Fibroblast of lung (primary cell): ENCODE data around the gene MAP1A. TPM values are rescaled to one million over a fixed set of nuclear protein-coding genes. Genes with fewer than 3 reads are reported as not detected.

ENCODE experiments used
- DNase-seq, 2 donors: peaks; one replicate each; pipeline versions ENCODE4 v3.0.0 to v3.0.0-alpha.2; 2010; ENCODE audit warnings: low read depth in 2 of 2
- H2AFZ ChIP-seq: 2 replicates; pipeline ENCODE4 v1.5.1; 2012; ENCODE audit warnings: low read length, control low read depth, inconsistent platforms
- H3K27ac ChIP-seq: 2 replicates; pipeline ENCODE4 v1.5.1; 2011; ENCODE audit warnings: low read length, control low read depth; ENCODE audit not compliant: insufficient read depth
- H3K27me3 ChIP-seq: 2 replicates; pipeline ENCODE4 v1.5.1; 2011; ENCODE audit warnings: mild to moderate bottlenecking, low read length; ENCODE audit not compliant: control insufficient read depth, insufficient read depth
- H3K36me3 ChIP-seq: 2 replicates; pipeline ENCODE4 v1.5.1; 2011; ENCODE audit warnings: low read length; ENCODE audit not compliant: control insufficient read depth, insufficient read depth
- H3K4me1 ChIP-seq: 2 replicates; pipeline ENCODE4 v1.5.1; 2011; ENCODE audit warnings: low read length; ENCODE audit not compliant: control insufficient read depth, insufficient read depth; ENCODE audit errors: extremely low read depth
- H3K4me2 ChIP-seq: 2 replicates; pipeline ENCODE4 v1.5.1; 2011; ENCODE audit warnings: low read length, control low read depth; ENCODE audit not compliant: insufficient read depth; ENCODE audit errors: extremely low read depth
- H3K4me3 ChIP-seq, 4 experiments: fragments of 200-600 bp in 1 of 4; sonication (generic) in 1 of 4; replicated peaks in 1 of 4; 2 replicates each; pipeline ENCODE4 v1.5.1; 2011 to 2016; ENCODE audit warnings: low read length in 4 of 4, low read depth in 3 of 4, mild to moderate bottlenecking in 3 of 4, control low read depth in 2 of 4, inconsistent platforms in 1 of 4, mixed read lengths in 1 of 4; ENCODE audit not compliant: insufficient read depth in 1 of 4; ENCODE audit errors: control extremely low read depth in 1 of 4
- H3K79me2 ChIP-seq: 2 replicates; pipeline ENCODE4 v1.5.1; 2012; ENCODE audit warnings: mild to moderate bottlenecking, low read length, inconsistent platforms; ENCODE audit not compliant: control insufficient read depth, insufficient read depth
- H3K9ac ChIP-seq: 2 replicates; pipeline ENCODE4 v1.5.1; 2011; ENCODE audit warnings: mild to moderate bottlenecking, low read length, control low read depth; ENCODE audit not compliant: insufficient read depth
- H3K9me3 ChIP-seq: 2 replicates; pipeline ENCODE4 v1.5.1; 2012; ENCODE audit warnings: low read depth, low read length; ENCODE audit not compliant: control insufficient read depth, insufficient read depth
- H4K20me1 ChIP-seq: 2 replicates; pipeline ENCODE4 v1.5.1; 2011; ENCODE audit warnings: low read length; ENCODE audit not compliant: control insufficient read depth, insufficient read depth; ENCODE audit errors: extremely low read depth
- EZH2 ChIP-seq: IDR thresholded peaks from 2 replicates; pipeline ENCODE4 v1.5.1; 2012; ENCODE audit warnings: low read length, control low read depth, mild to moderate bottlenecking; ENCODE audit errors: missing control alignments
- polyA plus RNA-seq, 2 donors: library from polyadenylated mRNA; depleted of rRNA in 1 of 2; stranded (reverse) in 1 of 2; unstranded in 1 of 2; fragments of >200 nt; gene quantifications; 2 replicates each; pipeline ENCODE4 v1.2.1, GENCODE V29; 2011 to 2012; ENCODE audit warnings: missing spikeins in 1 of 2
- total RNA-seq: library from RNA; depleted of rRNA; stranded (reverse); fragments of >200 nt; gene quantifications from 2 replicates; pipeline ENCODE4 v1.2.1, GENCODE V29; 2014
- TF ChIP-seq, protein P1 (sequence below), 2 donors: IDR thresholded peaks in 1 of 2; conservative IDR thresholded peaks in 1 of 2; 1 replicate in 1 of 2; 2 replicates in 1 of 2; pipeline ENCODE4 v1.5.1; 2011 to 2012; ENCODE audit warnings: low read length in 2 of 2, control low read depth in 1 of 2, inconsistent platforms in 1 of 2, low read depth in 1 of 2, mild to moderate bottlenecking in 1 of 2

MAP1A gene
- total and polyA plus RNA-seq, 2 donors (not counting 1 experiment from before 2014, with no cell fraction given): 51.2 to 201 TPM

DNA sequence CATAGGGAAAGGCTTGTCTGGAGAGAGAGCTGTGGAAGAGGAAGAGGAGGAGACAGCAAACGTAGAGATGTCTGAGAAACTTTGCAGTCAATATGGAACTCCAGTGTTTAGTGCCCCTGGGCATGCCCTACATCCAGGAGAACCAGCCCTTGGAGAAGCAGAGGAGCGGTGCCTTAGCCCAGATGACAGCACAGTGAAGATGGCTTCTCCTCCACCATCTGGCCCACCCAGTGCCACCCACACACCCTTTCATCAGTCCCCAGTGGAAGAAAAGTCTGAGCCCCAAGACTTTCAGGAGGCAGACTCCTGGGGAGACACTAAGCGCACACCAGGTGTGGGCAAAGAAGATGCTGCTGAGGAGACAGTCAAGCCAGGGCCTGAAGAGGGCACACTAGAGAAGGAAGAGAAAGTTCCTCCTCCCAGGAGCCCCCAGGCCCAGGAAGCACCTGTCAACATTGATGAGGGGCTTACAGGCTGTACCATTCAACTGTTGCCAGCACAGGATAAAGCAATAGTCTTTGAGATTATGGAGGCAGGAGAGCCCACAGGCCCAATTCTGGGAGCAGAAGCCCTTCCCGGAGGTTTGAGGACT is 6.9 kb downstream of the MAP1A start:
- Histone ChIP-seq H3K4me3 (no peak overlapping the region), H3K36me3 (peaks cover 50% of the 10 kb centered on the region), H3K4me1 (no peaks in the 10 kb centered on the region), H3K79me2 (peaks cover 29% of the 10 kb centered on the region), H4K20me1 (no peaks in the 10 kb centered on the region), H3K4me2 (no peak overlapping the region), H3K27me3 (no peaks in the 10 kb centered on the region), H2AFZ (no peak overlapping the region), H3K9me3 (no peaks in the 10 kb centered on the region), H3K9ac (no peak overlapping the region), H3K27ac (no peak overlapping the region)
- no peak for TF ChIP-seq EZH2
- TF ChIP-seq, protein P1, sequence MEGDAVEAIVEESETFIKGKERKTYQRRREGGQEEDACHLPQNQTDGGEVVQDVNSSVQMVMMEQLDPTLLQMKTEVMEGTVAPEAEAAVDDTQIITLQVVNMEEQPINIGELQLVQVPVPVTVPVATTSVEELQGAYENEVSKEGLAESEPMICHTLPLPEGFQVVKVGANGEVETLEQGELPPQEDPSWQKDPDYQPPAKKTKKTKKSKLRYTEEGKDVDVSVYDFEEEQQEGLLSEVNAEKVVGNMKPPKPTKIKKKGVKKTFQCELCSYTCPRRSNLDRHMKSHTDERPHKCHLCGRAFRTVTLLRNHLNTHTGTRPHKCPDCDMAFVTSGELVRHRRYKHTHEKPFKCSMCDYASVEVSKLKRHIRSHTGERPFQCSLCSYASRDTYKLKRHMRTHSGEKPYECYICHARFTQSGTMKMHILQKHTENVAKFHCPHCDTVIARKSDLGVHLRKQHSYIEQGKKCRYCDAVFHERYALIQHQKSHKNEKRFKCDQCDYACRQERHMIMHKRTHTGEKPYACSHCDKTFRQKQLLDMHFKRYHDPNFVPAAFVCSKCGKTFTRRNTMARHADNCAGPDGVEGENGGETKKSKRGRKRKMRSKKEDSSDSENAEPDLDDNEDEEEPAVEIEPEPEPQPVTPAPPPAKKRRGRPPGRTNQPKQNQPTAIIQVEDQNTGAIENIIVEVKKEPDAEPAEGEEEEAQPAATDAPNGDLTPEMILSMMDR (conservative IDR thresholded peaks at IDR 0.05 in 1 of 2, IDR thresholded peaks at IDR 0.05 in 1 of 2; ENCODE audit: low read depth in 1 of 2, low read length in 2 of 2): no peak
- DNase-seq: no peak

DNA sequence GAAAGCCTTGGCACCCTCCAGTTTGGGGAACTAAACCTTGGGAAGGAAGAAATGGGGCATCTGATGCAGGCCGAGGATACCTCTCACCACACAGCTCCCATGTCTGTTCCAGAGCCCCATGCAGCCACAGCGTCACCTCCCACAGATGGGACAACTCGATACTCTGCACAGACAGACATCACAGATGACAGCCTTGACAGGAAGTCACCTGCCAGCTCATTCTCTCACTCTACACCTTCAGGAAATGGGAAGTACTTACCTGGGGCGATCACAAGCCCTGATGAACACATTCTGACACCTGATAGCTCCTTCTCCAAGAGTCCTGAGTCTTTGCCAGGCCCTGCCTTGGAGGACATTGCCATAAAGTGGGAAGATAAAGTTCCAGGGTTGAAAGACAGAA is 7.7 kb downstream of the MAP1A start:
- H3K9ac ChIP-seq: no peak overlapping the region
- H3K4me3 ChIP-seq: no peak overlapping the region
- no peak overlapping the region for H2AFZ ChIP-seq
- no peak for DNase-seq
- no peak overlapping the region for H3K4me2 ChIP-seq
- H4K20me1 ChIP-seq: no peaks in the 10 kb centered on the region
- no peaks in the 10 kb centered on the region for H3K27me3 ChIP-seq
- H3K27ac ChIP-seq: no peak overlapping the region
- peaks cover 52% of the 10 kb centered on the region for H3K36me3 ChIP-seq
- H3K9me3 ChIP-seq: no peaks in the 10 kb centered on the region
- H3K4me1 ChIP-seq: no peaks in the 10 kb centered on the region
- TF ChIP-seq, protein P1 (conservative IDR thresholded peaks at IDR 0.05 in 1 of 2, IDR thresholded peaks at IDR 0.05 in 1 of 2; ENCODE audit: low read depth in 1 of 2, low read length in 2 of 2): no peak
- no peak for TF ChIP-seq EZH2
- peaks cover 22% of the 10 kb centered on the region for H3K79me2 ChIP-seq

DNA sequence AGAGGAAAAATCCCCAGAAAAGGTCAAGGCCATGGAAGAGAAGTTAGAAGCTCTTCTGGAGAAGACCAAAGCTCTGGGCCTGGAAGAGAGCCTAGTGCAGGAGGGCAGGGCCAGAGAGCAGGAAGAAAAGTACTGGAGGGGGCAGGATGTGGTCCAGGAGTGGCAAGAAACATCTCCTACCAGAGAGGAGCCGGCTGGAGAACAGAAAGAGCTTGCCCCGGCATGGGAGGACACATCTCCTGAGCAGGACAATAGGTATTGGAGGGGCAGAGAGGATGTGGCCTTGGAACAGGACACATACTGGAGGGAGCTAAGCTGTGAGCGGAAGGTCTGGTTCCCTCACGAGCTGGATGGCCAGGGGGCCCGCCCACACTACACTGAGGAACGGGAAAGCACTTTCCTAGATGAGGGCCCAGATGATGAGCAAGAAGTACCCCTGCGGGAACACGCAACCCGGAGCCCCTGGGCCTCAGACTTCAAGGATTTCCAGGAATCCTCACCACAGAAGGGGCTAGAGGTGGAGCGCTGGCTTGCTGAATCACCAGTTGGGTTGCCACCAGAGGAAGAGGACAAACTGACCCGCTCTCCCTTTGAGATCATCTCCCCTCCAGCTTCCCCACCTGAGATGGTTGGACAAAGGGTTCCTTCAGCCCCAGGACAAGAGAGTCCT is 9.0 kb downstream of the MAP1A start:
- no peaks in the 10 kb centered on the region for H3K27me3 ChIP-seq
- H3K9me3 ChIP-seq: no peaks in the 10 kb centered on the region
- no peak overlapping the region for H3K27ac ChIP-seq
- H3K79me2 ChIP-seq: peaks cover 14% of the 10 kb centered on the region
- H3K36me3 ChIP-seq: peaks cover 46% of the 10 kb centered on the region
- H4K20me1 ChIP-seq: no peaks in the 10 kb centered on the region
- no peak for DNase-seq
- H3K4me3 ChIP-seq: no peak overlapping the region
- no peak overlapping the region for H3K9ac ChIP-seq
- no peak for TF ChIP-seq EZH2
- TF ChIP-seq, protein P1 (conservative IDR thresholded peaks at IDR 0.05 in 1 of 2, IDR thresholded peaks at IDR 0.05 in 1 of 2; ENCODE audit: low read depth in 1 of 2, low read length in 2 of 2): no peak
- H3K4me2 ChIP-seq: no peak overlapping the region
- H2AFZ ChIP-seq: no peak overlapping the region
- no peaks in the 10 kb centered on the region for H3K4me1 ChIP-seq
